Fibroblast of villous mesenchyme (primary cell): Measurements from ENCODE around the gene RRBP1. TPM values are rescaled to one million over a fixed set of nuclear protein-coding genes. Genes with fewer than 3 reads are reported as not detected.

Experiments used
- DNase-seq: peaks from one replicate; pipeline ENCODE4 v3.0.0-alpha.2; 2010; ENCODE audit warnings: low read depth
- H3K4me3 ChIP-seq: 2 replicates; pipeline ENCODE4 v1.5.1; 2011; ENCODE audit warnings: low read depth, mild to moderate bottlenecking, low read length
- CTCF ChIP-seq: IDR thresholded peaks from 2 replicates; pipeline ENCODE4 v1.5.1; 2012; ENCODE audit warnings: low read depth, mild to moderate bottlenecking, low read length; ENCODE audit not compliant: insufficient read depth
- total RNA-seq: library from RNA; depleted of rRNA; stranded (reverse); fragments of >200 nt; gene quantifications from 2 replicates; pipeline ENCODE4 v1.2.3, GENCODE V29; 2012

Gene RRBP1
- total RNA-seq, 1 donor: 123 TPM

GRCh38 chr20:17700637-17701036, 18.6 kb upstream of the RRBP1 start:
- DNase-seq: no peak
- no peak overlapping the region for H3K4me3 ChIP-seq
- no peak for TF ChIP-seq CTCF

GRCh38 chr20:17699931-17700351, 17.9 kb upstream of the RRBP1 start, which contains the start of gene BANF2:
BANF2 (plus strand) TSS chr20:17699966; CDS start chr20:17725026, 25,060 bp downstream.
- no peak within 1 kb of the TSS for H3K4me3 ChIP-seq
- TF ChIP-seq CTCF: no peak
- no peak for DNase-seq

DNA sequence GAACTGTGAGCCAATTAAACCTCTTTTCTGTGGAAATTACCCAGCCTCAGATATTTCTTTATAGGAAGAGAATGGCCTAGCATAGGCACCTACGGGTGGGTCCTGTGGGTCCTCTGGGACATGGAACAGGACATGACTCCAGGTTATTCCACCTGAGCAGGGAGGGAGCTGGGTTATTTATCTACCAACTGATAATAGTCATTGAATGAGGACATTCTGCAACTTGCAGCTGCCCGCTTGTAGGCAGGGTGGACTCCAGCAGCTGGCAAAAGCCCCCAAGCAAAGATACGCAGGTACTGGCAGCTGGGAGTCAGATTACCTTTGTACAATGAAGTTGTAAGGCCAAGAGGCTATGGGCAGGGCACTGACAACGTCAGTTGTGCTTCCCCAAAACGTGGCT, 16.3 kb upstream of the RRBP1 start:
- no peak overlapping the region for H3K4me3 ChIP-seq
- no peak for TF ChIP-seq CTCF
- DNase-seq: no peak

DNA sequence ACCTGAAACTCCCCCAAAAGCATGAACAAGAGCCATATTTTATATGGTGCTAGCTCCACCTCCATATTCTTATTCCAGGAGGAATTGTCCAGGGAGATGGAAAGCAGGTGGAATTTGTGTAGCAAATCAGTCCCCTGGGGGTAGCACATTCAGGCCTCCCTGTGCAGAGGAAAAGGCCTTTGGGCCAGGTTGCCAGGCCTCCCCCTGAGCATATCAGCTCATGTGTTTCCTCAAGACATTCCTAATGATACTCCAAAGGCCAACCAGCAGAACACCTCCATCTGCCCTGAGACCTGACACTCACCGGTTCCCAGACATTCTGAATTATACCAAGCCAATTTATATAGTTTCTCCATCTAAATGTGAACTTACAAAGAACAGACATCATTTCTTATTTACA, 15.1 kb upstream of the RRBP1 start:
- no peak overlapping the region for H3K4me3 ChIP-seq
- TF ChIP-seq CTCF: no peak
- no peak for DNase-seq

DNA sequence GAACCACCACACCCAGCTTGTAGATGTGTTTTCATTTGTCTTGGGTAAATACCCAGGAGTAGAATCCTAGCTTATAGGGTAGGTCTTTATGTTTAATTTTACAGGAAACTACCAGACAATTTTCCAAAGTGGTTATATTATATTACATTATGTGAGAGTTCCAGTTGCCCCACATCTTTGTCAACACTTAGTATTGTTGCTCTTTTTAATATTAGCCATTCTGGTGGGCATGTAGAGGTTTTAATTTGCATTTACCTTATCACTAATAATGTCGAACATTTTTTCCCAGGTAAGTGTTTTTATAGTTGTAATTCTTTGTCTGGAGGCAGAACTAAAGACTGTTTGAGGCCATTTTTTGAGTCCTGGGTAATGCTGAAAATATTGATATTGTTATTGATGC, 14.2 kb upstream of the RRBP1 start:
- TF ChIP-seq CTCF: no peak
- no peak overlapping the region for H3K4me3 ChIP-seq
- DNase-seq: no peak

DNA sequence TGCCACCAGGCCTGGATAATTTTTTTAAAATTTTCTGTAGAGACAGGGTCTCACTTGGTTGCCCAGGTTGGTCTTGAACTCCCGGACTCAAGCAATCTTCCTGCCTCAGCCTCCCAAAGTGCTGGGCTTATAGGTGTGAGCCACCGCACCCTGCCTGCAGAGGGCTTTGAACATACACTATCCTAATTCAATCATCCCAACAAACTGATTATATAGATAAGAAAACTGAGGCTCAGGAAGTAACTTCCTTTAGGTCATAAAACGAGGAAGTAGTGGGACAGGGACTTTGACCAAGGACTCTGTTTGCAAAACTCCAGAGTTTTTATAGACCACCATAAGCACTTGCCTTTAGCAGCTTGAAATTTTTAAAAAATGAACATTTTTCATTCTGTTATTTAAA, 12.7 kb upstream of the RRBP1 start:
- H3K4me3 ChIP-seq: no peak overlapping the region
- no peak for TF ChIP-seq CTCF
- no peak for DNase-seq

GRCh38 chr20:17693444-17694001, 11.5 kb upstream of the RRBP1 start:
- no peak for DNase-seq
- TF ChIP-seq CTCF: no peak
- no peak overlapping the region for H3K4me3 ChIP-seq
